Esophagus (tissue), 2 donors: ENCODE results near the gene MAP6. TPM values are rescaled to one million over a fixed set of nuclear protein-coding genes. Genes with fewer than 3 reads are reported as not detected.

Source experiments
- H3K27ac ChIP-seq, 2 donors: one replicate each; pipeline ENCODE4 v1.5.1; 2013; ENCODE audit warnings: low read depth in 2 of 2, mild to moderate bottlenecking in 2 of 2, inconsistent platforms in 1 of 2, low read length in 1 of 2, moderate library complexity in 1 of 2
- H3K27me3 ChIP-seq, 2 donors: one replicate each; pipeline ENCODE4 v1.6.1; 2013; ENCODE audit warnings: low read length in 2 of 2, control low read depth in 1 of 2, mild to moderate bottlenecking in 1 of 2; ENCODE audit not compliant: insufficient read depth in 2 of 2, control insufficient read depth in 1 of 2
- H3K36me3 ChIP-seq, 2 donors: one replicate each; pipeline ENCODE4 v1.6.1; 2013; ENCODE audit warnings: low read length in 1 of 2; ENCODE audit not compliant: control insufficient read depth in 2 of 2, insufficient read depth in 2 of 2
- H3K4me1 ChIP-seq, 2 donors: one replicate each; pipeline ENCODE4 v1.6.1; 2013; ENCODE audit warnings: low read length in 1 of 2; ENCODE audit not compliant: control insufficient read depth in 2 of 2, insufficient read depth in 2 of 2
- H3K4me3 ChIP-seq, 2 donors: one replicate each; pipeline ENCODE4 v1.5.1; 2013; ENCODE audit warnings: low read length in 2 of 2, mild to moderate bottlenecking in 2 of 2, low read depth in 1 of 2, moderate library complexity in 1 of 2
- H3K9me3 ChIP-seq, 2 donors: one replicate each; pipeline ENCODE4 v1.6.1; 2013; ENCODE audit warnings: mild to moderate bottlenecking in 2 of 2, low read depth in 1 of 2, low read length in 1 of 2, moderate library complexity in 1 of 2; ENCODE audit not compliant: control insufficient read depth in 2 of 2, insufficient read depth in 1 of 2
- WGBS, 2 donors: extraction: QIAGEN DNeasy Blood & Tissue Kit; methylation state at CpG; one replicate each; pipeline ENCODE4 v1.1.7; 2013; 5-methylcytosine and 5-hydroxymethylcytosine counted together
- polyA plus RNA-seq, 2 donors: library from polyadenylated mRNA; stranded (reverse); fragments of 200-250 nt; gene quantifications; one replicate each; pipeline ENCODE4 v1.2.3, GENCODE V29; 2013
- donor health status: healthy with polysubstance abuse.
- donor health status: Bipolar disorder and iron deficiency.

Gene MAP6
- polyA plus RNA-seq, 2 donors, result 0.71 to 1.6 TPM

DNA sequence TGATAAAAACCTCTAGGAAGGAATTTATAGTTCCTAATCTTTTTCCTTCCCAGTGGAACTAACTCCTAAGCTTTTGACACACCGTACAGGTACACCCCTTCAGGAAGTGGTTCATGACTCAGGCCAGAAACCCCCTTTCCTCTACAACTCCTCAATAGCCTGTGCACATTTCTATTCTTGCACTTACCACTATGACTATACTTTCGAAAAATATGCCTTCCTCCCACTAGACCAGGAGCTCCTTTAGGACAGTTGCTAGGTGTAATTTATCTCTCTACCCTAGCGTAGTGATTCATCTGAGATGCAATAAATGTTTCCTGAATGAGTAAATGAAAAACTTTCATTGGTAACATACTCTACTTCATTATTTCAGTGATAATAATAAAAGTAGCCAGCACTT lies 14.5 kb downstream of the MAP6 start:
- Histone ChIP-seq H3K4me1 (no peaks in the 10 kb centered on the region), H3K4me3 (no peak overlapping the region), H3K27ac (no peak overlapping the region), H3K9me3 (no peaks in the 10 kb centered on the region), H3K36me3 (no peaks in the 10 kb centered on the region), H3K27me3 (no peaks in the 10 kb centered on the region)
- WGBS, 2 donors, result 63 to 70% methylated on average over 3 of the region's 3 CpGs

DNA sequence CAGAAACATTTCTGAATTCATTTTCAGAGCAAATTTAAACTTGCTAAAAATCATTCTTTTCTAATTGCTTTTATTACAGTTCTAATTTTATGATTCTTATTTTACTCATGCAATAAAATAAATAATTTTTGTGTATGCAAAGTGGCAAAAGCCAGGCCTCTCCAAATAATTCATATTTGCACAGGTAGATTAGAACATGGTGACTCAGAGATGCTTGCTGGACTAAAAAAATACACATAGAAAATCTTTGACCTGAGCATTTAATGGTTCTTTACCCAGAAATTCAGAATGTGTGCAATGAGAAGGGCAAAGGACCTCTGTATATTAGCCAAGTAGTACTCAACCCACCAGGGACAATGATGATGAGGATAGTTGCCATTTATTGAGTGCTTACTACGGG lies 15.3 kb downstream of the MAP6 start:
- H3K9me3 ChIP-seq, result no peaks in the 10 kb centered on the region
- WGBS, 2 donors, result 97 to 100% methylated on average over 1 of the region's 1 CpG
- H3K4me1 ChIP-seq, result no peaks in the 10 kb centered on the region
- no peaks in the 10 kb centered on the region for H3K36me3 ChIP-seq
- H3K27ac ChIP-seq, result no peak overlapping the region
- H3K27me3 ChIP-seq, result no peaks in the 10 kb centered on the region
- no peak overlapping the region for H3K4me3 ChIP-seq

DNA sequence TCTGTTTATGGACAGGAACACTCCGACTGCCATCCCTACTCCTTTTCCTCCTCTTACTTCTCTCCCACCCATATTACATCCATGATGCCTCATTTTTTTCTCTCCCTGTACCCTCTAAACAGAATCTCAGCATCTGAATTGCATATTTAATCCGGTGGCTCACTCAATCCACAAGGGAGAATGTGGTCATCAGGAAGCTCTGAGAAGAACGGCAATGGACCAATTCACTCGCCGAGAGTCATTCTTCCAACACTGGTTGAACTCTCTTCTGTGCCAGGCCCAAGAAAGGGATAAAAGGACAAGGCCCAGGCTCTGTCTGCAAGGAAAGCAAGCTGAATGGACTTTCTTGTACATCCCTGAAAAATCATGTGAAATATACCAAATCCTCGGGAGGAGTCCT lies 15.9 kb downstream of the MAP6 start:
- H3K27ac ChIP-seq, result no peak overlapping the region
- no peaks in the 10 kb centered on the region for H3K27me3 ChIP-seq
- H3K4me3 ChIP-seq, result no peak overlapping the region
- H3K4me1 ChIP-seq, result no peaks in the 10 kb centered on the region
- no peaks in the 10 kb centered on the region for H3K36me3 ChIP-seq
- H3K9me3 ChIP-seq, result no peaks in the 10 kb centered on the region
- 90 to 92% methylated on average over 6 of the region's 6 CpGs for WGBS, 2 donors

DNA sequence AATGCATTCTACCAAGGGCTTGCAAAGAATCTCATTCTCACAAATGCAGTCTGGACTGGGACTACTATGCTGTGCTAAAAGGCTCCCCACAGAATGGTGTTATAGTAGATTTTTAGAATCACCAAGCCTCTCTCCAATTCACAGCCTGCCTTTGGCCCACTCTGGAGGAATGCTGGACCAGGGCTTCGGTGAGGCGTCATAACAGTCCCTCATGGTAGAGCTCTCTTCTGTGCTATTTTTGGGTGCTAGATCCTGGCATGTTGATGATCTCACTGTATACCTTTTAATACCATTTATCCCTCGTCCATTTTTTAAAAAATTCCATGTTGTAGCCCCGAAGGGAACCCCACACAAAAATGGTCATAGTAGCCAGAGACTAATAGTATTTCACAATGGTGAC lies 17.6 kb downstream of the MAP6 start:
- Histone ChIP-seq H3K4me1 (no peaks in the 10 kb centered on the region), H3K9me3 (no peaks in the 10 kb centered on the region), H3K27me3 (no peaks in the 10 kb centered on the region), H3K27ac (no peak overlapping the region), H3K36me3 (no peaks in the 10 kb centered on the region), H3K4me3 (no peak overlapping the region)
- 78 to 80% methylated on average over 4 of the region's 4 CpGs for WGBS, 2 donors

DNA sequence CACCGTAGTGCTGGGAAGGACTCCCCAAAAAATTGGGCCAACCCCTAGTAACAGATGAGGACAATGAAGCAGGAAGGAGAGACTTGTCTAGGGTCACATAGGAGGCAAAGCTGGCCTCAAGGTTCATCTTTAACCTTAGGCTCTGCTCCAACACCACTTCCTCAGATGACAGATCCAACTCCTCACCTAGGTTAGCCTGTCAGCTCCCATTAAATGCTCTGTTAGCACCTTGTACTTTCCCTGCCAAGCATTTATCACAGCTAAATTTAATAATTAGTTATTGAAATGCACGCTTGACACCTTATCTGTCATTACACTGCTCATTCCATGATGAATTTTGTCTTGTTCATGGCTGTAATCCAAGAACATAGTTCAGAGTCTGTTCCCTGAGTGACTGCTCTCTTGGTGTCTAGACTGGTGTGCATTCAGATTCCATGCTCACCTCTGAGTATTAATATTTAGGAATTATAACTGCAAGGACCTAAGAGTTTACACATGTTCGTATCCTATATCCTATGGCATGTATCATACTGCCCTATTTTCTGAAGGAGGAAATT lies 18.6 kb downstream of the MAP6 start:
- Histone ChIP-seq H3K4me3 (no peak overlapping the region), H3K4me1 (no peaks in the 10 kb centered on the region), H3K9me3 (no peaks in the 10 kb centered on the region), H3K27ac (no peak overlapping the region), H3K36me3 (no peaks in the 10 kb centered on the region), H3K27me3 (no peaks in the 10 kb centered on the region)
- 86 to 95% methylated on average over 3 of the region's 3 CpGs for WGBS, 2 donors

DNA sequence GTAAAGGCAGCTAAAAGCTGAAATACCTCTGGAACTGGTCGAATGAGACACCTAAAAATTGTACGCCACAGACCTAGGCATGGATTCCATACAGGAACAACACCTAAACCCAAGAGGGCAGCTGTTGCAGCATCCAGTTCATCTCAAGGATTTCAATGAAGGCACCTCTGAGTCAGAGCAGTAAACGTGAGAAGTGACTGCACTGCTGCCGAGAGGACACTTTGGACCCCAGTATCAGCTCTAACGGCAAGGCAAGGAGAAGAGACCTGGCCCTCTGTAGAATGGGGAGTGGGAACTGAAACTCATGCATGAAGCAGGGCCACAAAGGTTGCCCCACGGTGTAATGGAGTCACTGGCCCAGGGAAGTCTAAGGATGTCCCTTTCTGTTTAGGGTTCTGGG lies 23.9 kb downstream of the MAP6 start:
- WGBS, 2 donors, result 80 to 81% methylated on average over 6 of the region's 6 CpGs
- no peak overlapping the region for H3K27ac ChIP-seq

DNA sequence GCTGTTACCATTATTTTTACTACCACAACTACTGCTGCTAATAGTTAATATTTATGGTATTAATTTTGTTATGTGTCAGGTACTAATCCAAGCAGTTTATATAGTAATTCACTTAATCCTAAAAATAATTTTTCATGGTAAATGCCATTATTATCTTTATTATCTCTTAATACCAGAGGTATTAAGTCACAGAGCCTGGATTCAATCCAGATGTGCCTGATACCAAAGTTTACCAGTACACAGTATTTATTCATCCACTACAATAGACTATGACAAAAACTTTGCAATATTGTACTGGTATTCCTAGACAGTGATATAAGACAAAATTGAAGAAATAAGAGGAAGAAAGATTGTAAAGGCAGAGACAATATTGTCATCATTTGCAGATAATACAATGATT lies 24.5 kb downstream of the MAP6 start:
- Histone ChIP-seq H3K9me3 (no peaks in the 10 kb centered on the region), H3K4me1 (no peaks in the 10 kb centered on the region), H3K36me3 (no peaks in the 10 kb centered on the region), H3K4me3 (no peak overlapping the region), H3K27me3 (no peaks in the 10 kb centered on the region), H3K27ac (no peak overlapping the region)

More for the DNA sequence above, 23.9 kb downstream of the MAP6 start:
- Histone ChIP-seq H3K9me3 (no peaks in the 10 kb centered on the region), H3K36me3 (no peaks in the 10 kb centered on the region), H3K4me3 (no peak overlapping the region), H3K27me3 (no peaks in the 10 kb centered on the region), H3K4me1 (no peaks in the 10 kb centered on the region)

DNA sequence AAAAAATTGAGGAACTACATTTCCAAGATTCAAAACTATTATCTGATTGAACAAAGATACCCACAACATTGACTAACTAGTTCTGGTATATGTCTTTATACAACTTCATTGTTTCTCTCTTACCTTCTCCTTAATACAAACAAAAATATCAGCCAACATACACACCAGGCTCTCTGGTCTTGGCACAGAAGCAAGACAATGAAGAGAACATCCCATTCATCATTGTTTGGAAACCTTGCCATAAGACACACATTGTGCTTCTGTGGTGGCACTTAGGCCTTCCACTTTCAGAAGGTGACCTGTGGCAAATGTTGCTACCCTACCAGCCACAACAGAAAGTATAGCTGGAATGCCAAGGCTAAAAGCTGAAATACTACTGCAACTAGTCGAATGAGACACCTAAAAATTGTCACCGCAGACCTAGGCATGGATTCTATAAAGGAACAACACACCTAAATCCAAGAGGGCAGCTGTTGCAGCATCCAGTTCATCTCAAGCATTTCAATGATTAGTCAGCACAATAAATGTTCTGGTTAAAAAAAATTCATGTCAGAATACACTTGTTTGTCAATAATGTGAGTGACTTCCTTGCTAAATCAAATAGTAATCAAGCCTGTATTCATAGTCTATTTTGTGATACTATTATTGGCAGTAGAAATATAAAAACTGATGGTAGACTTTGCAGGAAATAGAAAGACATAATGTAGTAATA lies 26.3 kb downstream of the MAP6 start:
- H3K4me1 ChIP-seq, result no peaks in the 10 kb centered on the region
- H3K4me3 ChIP-seq, result no peak overlapping the region
- 92 to 94% methylated on average over 2 of the region's 2 CpGs for WGBS, 2 donors
- H3K36me3 ChIP-seq, result no peaks in the 10 kb centered on the region
- H3K27ac ChIP-seq, result no peak overlapping the region
- H3K27me3 ChIP-seq, result no peaks in the 10 kb centered on the region
- no peaks in the 10 kb centered on the region for H3K9me3 ChIP-seq

DNA sequence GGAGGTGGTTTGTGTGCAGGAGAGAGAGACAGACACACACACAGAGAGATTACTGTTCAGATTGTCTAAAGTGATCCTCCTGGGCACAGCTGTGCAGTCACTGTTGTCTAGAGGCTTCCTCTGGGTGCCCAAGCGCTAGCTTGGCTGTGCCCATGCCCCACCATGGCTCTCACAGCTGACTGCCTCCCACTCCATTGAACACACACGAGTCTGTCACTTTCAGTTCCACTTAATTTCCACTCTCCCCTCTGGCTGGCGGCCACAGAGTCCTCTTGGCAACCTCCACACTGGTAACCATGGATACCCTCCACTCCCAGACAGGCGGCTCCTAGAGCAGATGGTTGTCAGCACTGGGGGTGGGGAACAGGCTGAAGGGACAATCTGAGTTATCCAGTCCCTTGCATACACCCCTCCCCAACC lies 29.1 kb downstream of the MAP6 start:
- Histone ChIP-seq H3K27ac (no peak overlapping the region), H3K4me1 (no peaks in the 10 kb centered on the region), H3K4me3 (no peak overlapping the region), H3K36me3 (no peaks in the 10 kb centered on the region), H3K27me3 (no peaks in the 10 kb centered on the region), H3K9me3 (no peaks in the 10 kb centered on the region)
- WGBS, 2 donors, result 14 to 21% methylated on average over 4 of the region's 4 CpGs

DNA sequence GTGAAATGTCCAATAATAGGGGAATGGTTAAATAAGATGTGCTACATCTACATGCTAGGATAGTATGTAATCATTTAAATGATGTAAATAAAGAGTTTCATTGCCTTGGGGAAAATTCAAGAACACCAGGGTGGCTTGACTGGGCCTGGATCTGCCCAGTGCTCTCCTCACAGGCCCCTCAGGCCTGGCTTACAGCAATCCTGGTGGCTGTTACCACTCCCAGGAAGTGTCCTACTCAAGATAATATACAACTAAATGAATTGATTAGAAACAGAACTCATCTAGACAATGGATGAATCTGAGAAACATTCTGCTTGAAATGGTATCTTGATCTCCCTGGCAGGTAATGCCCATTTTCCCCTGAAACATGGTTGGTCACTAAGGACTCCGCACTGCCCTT lies 30.8 kb downstream of the MAP6 start:
- WGBS, 2 donors, result 97 to 100% methylated on average over 1 of the region's 1 CpG
- H3K9me3 ChIP-seq, result no peaks in the 10 kb centered on the region
- no peaks in the 10 kb centered on the region for H3K4me1 ChIP-seq

More for the DNA sequence above, 30.8 kb downstream of the MAP6 start:
- Histone ChIP-seq H3K4me3 (no peak overlapping the region), H3K36me3 (no peaks in the 10 kb centered on the region), H3K27me3 (no peaks in the 10 kb centered on the region), H3K27ac (no peak overlapping the region)
